Subcutaneous adipose tissue (tissue), 4 donors: ENCODE measurements around the gene FBXO15. TPM values are rescaled to one million over a fixed set of nuclear protein-coding genes. Genes with fewer than 3 reads are reported as not detected.

Experiments used
- CTCF ChIP-seq: fragments of 450-650 bp; IDR thresholded peaks from one replicate; pipeline ENCODE4 v1.5.1; 2016; ENCODE audit warnings: low read depth, mild to moderate bottlenecking, control low read depth, antibody characterized with exemption, moderate library complexity
- total RNA-seq, 4 donors: library from RNA; depleted of rRNA; stranded (reverse); fragments of >200 nt; gene quantifications; one replicate each; pipeline ENCODE4 v1.1.0, GENCODE V29; 2016

Gene FBXO15
- total RNA-seq, 4 donors from 2014 or later = 0.44 to 1.9 TPM; not detected in 2

GRCh38 chr18:74063557-74063956, 84.1 kb downstream of the FBXO15 start:
- no peak for TF ChIP-seq CTCF

- TF ChIP-seq CTCF = no peak
These were observed 84.6 kb downstream of the FBXO15 start for GRCh38 chr18:74063023-74063422.

GRCh38 chr18:74062037-74062436, 85.6 kb downstream of the FBXO15 start:
- TF ChIP-seq CTCF = no peak

- no peak for TF ChIP-seq CTCF
These were observed 87.1 kb downstream of the FBXO15 start for GRCh38 chr18:74060579-74060978.

- no peak for TF ChIP-seq CTCF
These were observed 96.8 kb downstream of the FBXO15 start for GRCh38 chr18:74050807-74051206.

- TF ChIP-seq CTCF = no peak
These were observed 106.9 kb downstream of the FBXO15 start for GRCh38 chr18:74040459-74041332.

- no peak for TF ChIP-seq CTCF
These were observed 107.6 kb downstream of the FBXO15 start for GRCh38 chr18:74040008-74040407.
